Fibroblast of mammary gland (primary cell): Measurements from ENCODE around the gene CEND1.

Experiments used
- DNase-seq: peaks from one replicate; pipeline ENCODE4 v3.0.0-alpha.2; 2010; ENCODE audit warnings: low read depth
- H3K4me3 ChIP-seq: 2 replicates; pipeline ENCODE4 v1.5.1; 2011; ENCODE audit warnings: low read depth, mild to moderate bottlenecking, low read length, moderate library complexity; ENCODE audit not compliant: control insufficient read depth
- TF ChIP-seq, protein P1 (sequence below): conservative IDR thresholded peaks from 2 replicates; pipeline ENCODE4 v1.5.1; 2011; ENCODE audit warnings: low read depth, low read length, inconsistent platforms; ENCODE audit not compliant: control insufficient read depth, insufficient read depth

The CEND1 gene

GRCh38 chr11:799641-800316 is 9.9 kb upstream of the CEND1 start:
- no peak for DNase-seq
- TF ChIP-seq, protein P1, sequence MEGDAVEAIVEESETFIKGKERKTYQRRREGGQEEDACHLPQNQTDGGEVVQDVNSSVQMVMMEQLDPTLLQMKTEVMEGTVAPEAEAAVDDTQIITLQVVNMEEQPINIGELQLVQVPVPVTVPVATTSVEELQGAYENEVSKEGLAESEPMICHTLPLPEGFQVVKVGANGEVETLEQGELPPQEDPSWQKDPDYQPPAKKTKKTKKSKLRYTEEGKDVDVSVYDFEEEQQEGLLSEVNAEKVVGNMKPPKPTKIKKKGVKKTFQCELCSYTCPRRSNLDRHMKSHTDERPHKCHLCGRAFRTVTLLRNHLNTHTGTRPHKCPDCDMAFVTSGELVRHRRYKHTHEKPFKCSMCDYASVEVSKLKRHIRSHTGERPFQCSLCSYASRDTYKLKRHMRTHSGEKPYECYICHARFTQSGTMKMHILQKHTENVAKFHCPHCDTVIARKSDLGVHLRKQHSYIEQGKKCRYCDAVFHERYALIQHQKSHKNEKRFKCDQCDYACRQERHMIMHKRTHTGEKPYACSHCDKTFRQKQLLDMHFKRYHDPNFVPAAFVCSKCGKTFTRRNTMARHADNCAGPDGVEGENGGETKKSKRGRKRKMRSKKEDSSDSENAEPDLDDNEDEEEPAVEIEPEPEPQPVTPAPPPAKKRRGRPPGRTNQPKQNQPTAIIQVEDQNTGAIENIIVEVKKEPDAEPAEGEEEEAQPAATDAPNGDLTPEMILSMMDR, result no peak
- no peak overlapping the region for H3K4me3 ChIP-seq

DNA sequence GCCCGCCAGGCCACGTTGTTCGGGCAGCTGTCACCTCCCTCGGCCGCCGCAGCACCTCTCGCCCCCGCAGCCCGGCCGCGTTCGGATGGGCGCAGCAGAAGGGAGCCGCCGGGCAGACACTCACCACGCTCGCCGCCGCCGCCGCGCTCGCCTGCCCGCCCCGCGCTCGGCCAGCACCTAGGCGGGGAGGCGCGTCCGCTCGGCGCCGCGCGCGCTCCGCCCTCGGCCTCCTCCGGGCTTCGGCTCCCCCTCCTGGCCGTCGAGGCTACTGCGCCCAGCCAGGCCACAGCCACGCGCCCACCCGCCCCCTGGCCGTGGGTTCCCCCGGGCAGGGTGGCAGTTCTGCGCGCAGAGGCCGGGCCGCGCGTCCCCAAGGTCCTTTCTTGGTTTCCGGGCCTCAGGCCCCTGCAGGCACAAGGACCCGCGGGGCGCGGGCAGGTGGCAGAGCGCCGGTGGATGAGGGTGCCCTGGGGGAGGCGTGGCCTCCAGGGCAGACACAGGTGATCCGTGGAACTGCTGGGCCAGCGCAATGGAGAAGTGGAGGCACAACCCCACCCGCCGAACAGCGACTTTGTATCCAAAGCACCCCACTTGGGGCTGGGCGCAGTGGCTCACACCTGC is 8.3 kb upstream of the CEND1 start, which contains the start of gene SLC25A22:
Gene SLC25A22 (minus strand): TSS at position 189 of the 621 bp plus-strand sequence. CDS start 3,275 bp downstream, outside the sequence.
- TF ChIP-seq, protein P1, result peak; percentile 35
- H3K4me3 ChIP-seq, result peak within 1 kb of the TSS; percentile 68
- DNase-seq, result peak; percentile 67

- TF ChIP-seq, protein P1, result no peak
- H3K4me3 ChIP-seq, result peak overlapping the region; percentile 68
These were observed 7.6 kb upstream of the CEND1 start for GRCh38 chr11:797296-798092.

DNA sequence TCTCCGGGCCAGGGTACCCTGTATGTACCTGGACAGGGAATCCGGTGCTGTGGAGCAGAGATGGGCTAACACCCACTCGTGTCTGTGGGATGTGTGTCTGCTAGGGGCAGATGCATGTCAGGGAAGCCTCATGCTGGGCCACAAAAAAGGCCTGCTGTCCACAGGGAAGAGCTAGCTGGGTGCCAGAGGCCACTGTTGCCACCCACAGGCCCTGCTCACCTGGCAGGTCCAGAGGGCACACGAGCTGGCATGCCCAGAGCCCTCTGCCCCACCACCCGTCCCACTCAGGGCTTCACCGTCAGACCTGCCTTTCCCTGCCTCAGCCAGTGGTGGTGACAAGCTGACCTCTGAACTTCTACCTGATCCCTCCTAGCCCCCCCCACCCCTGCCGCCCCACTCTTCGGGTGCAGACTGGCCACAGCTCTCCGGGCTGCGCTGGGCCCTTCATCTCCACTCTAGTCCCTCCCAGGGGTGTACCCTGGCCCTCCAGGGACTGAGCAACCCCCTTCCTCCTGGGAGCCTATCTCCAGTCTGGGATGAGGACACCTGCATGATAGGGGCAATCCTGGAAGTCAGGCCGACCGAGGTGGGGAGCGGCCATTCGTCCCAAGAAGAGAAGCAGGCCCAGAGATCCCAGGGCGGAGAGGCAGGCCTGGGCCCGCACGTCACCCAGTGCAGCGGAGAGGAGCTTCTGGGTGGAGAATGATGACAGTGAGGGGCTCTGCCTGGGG is 6.8 kb upstream of the CEND1 start:
- TF ChIP-seq, protein P1, result no peak
- DNase-seq, result no peak
- H3K4me3 ChIP-seq, result peak overlapping the region; percentile 68

More at GRCh38 chr11:797296-798092, 7.6 kb upstream of the CEND1 start:
- peak; percentile 73 for DNase-seq

DNA sequence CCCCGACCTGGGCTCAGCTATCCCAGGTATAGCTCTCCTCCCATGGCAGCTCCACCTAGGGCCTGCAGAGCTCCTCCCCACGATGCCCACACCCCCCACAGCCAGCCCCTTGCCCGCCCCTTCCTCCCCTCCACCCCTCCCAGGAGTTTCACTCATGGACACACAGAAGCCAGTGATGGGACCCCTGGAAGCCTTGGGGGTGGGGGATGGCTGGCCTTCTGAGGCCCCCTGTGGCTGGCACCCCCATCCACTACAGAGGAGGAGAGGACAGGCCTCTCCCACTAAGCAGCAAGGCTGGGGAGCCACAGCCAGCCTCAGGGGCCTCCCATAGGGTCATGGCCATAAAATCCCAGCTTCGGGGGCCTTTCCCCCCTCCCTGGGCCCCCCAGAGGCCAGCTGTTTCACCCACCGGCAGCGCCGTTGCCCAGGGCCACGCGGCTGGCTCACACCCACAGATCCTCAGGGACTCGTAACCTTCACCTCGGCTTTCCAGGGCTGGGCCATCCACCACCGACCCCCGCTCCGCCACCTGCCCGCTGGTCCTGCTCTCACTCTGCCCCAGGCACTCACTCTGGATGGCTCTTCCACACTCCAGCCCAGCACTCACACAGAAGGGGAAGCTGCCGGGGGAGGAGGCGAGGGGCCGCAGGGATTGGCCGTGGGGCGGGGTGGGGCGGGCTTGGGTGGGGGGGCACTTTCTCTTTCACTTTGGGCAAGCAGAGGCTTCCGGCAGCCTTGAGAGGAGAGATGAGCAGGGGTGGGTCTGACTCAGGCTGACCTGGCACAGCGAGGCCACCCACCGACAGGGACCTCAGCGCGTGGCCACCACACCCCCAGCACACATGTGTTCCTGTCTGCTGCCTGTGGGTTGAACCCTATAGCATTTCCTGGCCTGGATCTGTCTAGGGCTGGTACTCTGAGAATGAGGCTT is 6.0 kb upstream of the CEND1 start:
- peak; percentile 94 for DNase-seq
- H3K4me3 ChIP-seq, result peak overlapping the region; percentile 68
- TF ChIP-seq, protein P1, result no peak
